ENCODE results near the gene WNT7A.

Gene WNT7A

DNA sequence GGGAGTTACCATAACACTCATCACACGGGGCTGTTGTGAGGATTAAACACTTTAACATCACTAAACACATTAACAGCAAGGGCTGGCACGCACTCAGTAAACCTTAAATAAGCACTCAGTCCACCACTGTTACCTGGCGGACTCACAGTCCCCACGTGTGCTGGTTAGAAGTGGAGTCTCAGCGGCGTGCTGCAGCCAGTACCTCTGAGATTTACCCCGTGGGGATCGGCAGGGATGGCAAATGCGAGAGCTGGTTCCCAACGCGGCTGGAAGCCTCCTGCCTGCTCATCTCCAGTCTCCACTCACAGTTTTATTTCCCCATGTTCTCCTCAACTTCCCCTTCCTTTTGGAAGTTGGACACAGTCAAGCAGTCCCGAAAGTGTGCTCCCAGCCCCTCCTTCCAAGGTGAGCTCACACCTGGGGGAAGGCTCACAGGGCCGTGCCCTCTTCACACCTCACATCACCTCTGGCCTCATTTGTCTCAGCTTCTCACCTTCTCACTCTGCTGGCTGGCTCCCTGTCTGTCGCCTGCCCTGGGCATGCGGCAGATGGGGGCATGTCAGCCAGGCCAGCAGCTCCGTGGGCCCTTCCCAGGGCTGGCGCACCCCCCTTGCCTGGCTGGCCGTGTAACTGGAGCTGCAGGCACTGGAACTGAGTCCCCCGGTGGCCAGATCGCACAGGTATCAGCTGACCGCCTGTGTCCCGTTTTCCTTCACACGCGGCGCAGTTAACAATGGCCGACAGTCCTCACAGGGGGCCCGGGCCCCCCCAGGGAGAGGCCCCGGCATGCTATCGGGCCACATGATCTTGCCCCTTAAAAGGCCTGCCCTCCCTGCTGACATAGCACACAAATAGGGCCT, 87.1 kb downstream of the WNT7A start:
- no peak overlapping the region for H3K27ac ChIP-seq (ENCODE audit: low read depth, low read length)

DNA sequence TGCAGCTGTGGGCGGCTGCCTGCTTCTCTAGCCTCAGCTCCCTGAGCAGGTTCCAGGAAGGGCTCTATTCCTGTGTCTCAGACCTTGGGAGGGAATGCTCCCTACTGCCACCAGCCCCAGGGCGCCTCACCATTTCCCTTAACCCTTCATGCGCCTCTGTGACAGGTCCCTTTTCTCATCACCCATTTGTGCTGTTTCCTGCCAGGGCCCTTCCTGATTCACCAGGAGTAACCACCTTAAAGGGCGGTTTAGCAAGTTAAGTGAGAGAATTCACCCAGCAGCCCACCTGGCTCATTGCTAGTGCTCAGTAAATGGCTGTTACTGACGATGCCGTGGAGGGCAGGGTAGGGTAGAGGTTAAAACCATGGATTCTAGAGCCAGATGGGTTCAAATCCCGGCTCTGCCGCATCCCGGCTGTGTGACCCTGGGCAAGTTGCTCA, 87.8 kb downstream of the WNT7A start:
- H3K36me3 ChIP-seq (ENCODE audit: control insufficient read depth in 5 of 5, insufficient read depth in 5 of 5, low read length in 5 of 5), result no peaks in the 10 kb centered on the region
- H3K27me3 ChIP-seq (ENCODE audit: control insufficient read depth in 5 of 5, insufficient read depth in 4 of 5, low read length in 5 of 5), result peaks cover 4 to 46% (median 39%) of the 10 kb centered on the region in 5 donors
- no peak overlapping the region for H3K27ac ChIP-seq (ENCODE audit: low read depth, low read length)
- no peak overlapping the region for H3K4me3 ChIP-seq (ENCODE audit: low read depth in 1 of 5, low read length in 5 of 5)
- no peaks in the 10 kb centered on the region for H3K4me1 ChIP-seq (ENCODE audit: control insufficient read depth in 5 of 5, insufficient read depth in 5 of 5, low read length in 5 of 5)
- no peak overlapping the region for H3K9ac ChIP-seq (ENCODE audit: low read length in 5 of 5)
- no peaks in the 10 kb centered on the region for H3K9me3 ChIP-seq (ENCODE audit: control insufficient read depth in 5 of 5, low read length in 5 of 5)

More for the DNA sequence above, 87.1 kb downstream of the WNT7A start:
- no peak overlapping the region for H3K9ac ChIP-seq (ENCODE audit: low read length in 5 of 5)
- no peak overlapping the region for H3K4me3 ChIP-seq (ENCODE audit: low read depth in 1 of 5, low read length in 5 of 5)
- H3K9me3 ChIP-seq (ENCODE audit: control insufficient read depth in 5 of 5, low read length in 5 of 5), result no peaks in the 10 kb centered on the region
- H3K4me1 ChIP-seq (ENCODE audit: control insufficient read depth in 5 of 5, insufficient read depth in 5 of 5, low read length in 5 of 5), result no peaks in the 10 kb centered on the region
- H3K36me3 ChIP-seq (ENCODE audit: control insufficient read depth in 5 of 5, insufficient read depth in 5 of 5, low read length in 5 of 5), result no peaks in the 10 kb centered on the region
- H3K27me3 ChIP-seq (ENCODE audit: control insufficient read depth in 5 of 5, insufficient read depth in 4 of 5, low read length in 5 of 5), result peaks cover 1 to 47% (median 32%) of the 10 kb centered on the region in 5 donors

DNA sequence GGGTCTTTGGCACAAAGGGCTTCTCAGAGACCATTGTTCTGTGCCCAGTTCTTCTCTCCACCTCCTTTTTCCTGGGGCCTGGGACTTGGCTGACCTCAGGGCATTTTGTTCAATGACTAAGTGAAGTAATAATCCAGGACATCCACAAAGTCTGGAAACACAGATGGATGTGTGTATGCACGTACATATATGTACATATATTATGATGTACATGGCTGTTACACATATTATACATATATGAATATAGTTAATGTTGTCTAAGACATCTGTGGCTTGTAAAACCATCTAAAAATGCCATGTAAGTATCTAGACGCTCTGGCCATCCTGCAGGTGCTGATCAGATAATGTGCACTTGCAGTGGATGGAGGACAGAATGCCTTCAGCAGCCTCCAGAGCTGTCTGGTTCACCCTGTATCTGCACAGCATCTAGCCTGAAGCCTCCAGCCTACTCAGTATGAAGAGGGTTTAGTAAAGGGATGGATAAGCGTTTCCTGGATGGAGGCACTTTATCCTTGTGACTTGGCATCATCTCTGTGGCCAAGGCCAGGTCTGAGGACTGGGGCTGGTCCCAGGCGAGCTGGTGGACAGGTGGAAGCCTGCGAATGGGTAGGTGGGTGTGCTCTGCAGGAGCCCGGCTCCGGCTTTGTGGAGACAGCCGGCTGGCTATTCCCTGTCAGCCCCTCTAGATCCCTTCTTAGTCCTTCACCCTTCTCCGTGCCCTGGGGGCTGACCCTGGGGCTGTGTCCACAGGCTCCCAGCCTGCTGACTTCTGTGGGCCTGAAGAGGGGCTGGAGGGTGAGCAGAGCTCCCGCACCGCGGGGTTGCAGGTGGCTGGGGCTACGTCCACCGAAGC, 88.4 kb downstream of the WNT7A start:
- Histone ChIP-seq H3K4me1 (ENCODE audit: control insufficient read depth in 5 of 5, insufficient read depth in 5 of 5, low read length in 5 of 5) (no peaks in the 10 kb centered on the region), H3K27me3 (ENCODE audit: control insufficient read depth in 5 of 5, insufficient read depth in 4 of 5, low read length in 5 of 5) (peaks cover 4 to 46% (median 41%) of the 10 kb centered on the region in 5 donors), H3K9me3 (ENCODE audit: control insufficient read depth in 5 of 5, low read length in 5 of 5) (no peaks in the 10 kb centered on the region), H3K27ac (ENCODE audit: low read depth, low read length) (no peak overlapping the region), H3K4me3 (ENCODE audit: low read depth in 1 of 5, low read length in 5 of 5) (no peak overlapping the region), H3K9ac (ENCODE audit: low read length in 5 of 5) (no peak overlapping the region), H3K36me3 (ENCODE audit: control insufficient read depth in 5 of 5, insufficient read depth in 5 of 5, low read length in 5 of 5) (no peaks in the 10 kb centered on the region)

DNA sequence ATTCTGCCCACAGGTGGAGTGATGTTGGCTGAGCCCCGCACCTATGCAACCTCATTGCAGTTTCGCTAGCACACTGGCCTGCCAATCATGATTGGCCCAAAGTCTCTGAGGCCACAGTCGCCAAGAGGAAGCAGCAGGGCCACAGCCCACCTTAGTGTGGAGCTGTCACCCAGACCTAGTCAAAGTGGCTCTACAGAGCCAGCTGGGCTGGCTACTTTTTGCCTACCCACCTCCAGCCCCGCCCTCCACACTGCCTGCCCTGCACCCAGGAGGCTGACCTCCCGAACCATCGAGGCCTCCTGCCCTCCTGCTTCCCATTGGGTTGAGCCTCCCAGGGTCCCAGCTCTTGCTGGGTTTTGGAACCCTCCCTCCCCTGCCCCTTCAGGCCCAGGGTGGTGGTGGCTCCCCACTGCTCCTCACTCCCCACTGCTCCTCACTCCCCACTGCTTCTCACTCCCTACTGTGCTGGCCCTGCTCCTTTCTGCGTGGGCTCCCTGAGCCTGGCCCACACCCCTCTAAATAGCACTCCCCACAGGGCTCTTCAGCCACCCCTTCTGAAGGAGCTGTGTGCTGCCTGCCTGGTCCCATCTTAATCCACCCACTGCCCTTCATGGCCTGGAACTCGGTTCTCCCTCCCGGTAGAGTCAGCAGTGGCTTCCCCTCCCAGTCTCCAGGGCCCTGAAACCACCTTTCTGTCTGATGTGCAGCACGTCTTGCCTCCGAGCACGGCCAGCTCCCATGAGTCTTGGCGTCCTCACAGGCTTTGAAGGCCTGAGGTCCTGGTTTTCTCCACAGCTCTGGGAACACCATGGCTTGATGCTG, 89.3 kb downstream of the WNT7A start:
- Histone ChIP-seq H3K9ac (ENCODE audit: low read length in 5 of 5) (no peak overlapping the region), H3K27ac (ENCODE audit: low read depth, low read length) (no peak overlapping the region), H3K27me3 (ENCODE audit: control insufficient read depth in 5 of 5, insufficient read depth in 4 of 5, low read length in 5 of 5) (peaks cover 7 to 47% (median 40%) of the 10 kb centered on the region in 5 donors), H3K4me3 (ENCODE audit: low read depth in 1 of 5, low read length in 5 of 5) (no peak overlapping the region), H3K4me1 (ENCODE audit: control insufficient read depth in 5 of 5, insufficient read depth in 5 of 5, low read length in 5 of 5) (no peaks in the 10 kb centered on the region), H3K36me3 (ENCODE audit: control insufficient read depth in 5 of 5, insufficient read depth in 5 of 5, low read length in 5 of 5) (no peaks in the 10 kb centered on the region), H3K9me3 (ENCODE audit: control insufficient read depth in 5 of 5, low read length in 5 of 5) (no peaks in the 10 kb centered on the region)

DNA sequence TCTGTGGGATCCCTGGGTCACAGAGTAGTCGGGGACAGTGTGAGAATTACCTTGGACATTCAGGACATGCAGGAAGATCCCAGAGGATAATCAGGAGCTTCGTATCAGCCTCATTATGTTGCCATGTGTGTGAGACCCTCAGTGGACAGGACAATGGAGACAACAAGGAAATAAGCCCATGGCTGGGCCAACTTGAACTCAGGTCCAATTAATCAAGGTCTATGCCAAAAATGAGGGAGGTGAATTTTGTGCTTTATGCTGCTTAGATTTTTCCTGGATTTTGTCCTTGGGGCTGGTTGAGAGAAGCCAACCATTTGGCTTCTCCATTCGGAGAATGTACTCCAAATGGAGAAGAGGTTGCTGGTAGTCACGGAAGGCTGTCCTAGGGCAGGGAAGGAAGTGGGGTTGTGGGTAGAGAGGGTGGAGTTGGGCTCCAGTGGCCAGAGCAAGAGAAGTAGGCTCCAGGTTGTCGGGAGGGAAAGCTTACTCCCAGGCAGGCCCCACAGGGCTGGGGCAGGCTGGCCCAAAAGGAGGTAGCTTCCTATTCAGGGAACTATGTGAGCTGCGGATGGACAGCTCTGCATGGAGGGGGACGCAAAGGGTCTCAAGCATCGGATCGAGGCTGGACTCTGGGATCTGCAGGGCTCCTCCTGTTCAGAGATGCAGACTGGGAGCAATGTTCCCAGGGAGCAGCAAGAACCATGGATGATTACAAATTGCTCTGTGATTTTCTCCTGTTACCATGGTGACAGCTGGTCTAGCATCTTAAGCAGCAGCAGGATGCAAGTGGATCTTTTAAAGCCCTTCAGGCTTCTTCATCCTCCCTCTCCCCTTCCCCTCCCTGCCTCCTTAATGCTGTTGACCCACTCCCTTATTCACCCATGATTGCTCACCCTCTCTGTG, 91.1 kb downstream of the WNT7A start:
- H3K4me3 ChIP-seq (ENCODE audit: low read depth in 1 of 5, low read length in 5 of 5), result no peak overlapping the region
- no peaks in the 10 kb centered on the region for H3K36me3 ChIP-seq (ENCODE audit: control insufficient read depth in 5 of 5, insufficient read depth in 5 of 5, low read length in 5 of 5)
- H3K9ac ChIP-seq (ENCODE audit: low read length in 5 of 5), result no peak overlapping the region
- no peaks in the 10 kb centered on the region for H3K4me1 ChIP-seq (ENCODE audit: control insufficient read depth in 5 of 5, insufficient read depth in 5 of 5, low read length in 5 of 5)
- no peaks in the 10 kb centered on the region for H3K9me3 ChIP-seq (ENCODE audit: control insufficient read depth in 5 of 5, low read length in 5 of 5)
- H3K27ac ChIP-seq (ENCODE audit: low read depth, low read length), result no peak overlapping the region
- H3K27me3 ChIP-seq (ENCODE audit: control insufficient read depth in 5 of 5, insufficient read depth in 4 of 5, low read length in 5 of 5), result peaks cover 7 to 47% (median 38%) of the 10 kb centered on the region in 5 donors

DNA sequence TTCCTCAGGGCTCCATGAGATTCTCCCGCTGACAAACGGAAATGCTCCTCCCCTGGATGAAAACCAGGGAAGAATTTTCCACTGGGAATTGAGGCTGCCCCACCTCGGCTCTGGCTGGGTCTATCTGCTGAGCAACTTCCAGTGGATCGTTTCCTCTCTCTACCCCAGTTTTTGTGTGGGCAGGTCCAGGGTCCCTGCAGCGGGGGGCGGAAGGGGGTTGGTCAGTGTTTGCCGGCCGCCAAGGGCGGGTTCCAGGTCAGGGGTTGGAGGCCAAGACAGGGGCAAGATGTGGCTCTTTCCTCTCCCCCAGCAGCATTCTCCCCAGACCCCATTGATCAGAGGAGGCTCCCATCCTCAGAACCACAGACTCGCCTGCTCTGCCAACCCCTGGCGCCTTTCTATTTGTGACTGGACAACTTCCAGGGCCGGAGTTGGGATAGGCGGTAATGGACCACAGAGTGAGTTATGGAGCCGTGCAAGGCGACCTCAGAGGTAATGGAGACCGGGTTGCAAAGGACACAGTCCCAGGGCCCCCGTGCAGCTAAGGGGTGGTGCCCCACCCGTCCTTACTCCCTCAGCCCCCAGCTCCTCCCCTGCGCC, 92.2 kb downstream of the WNT7A start:
- Histone ChIP-seq H3K4me1 (ENCODE audit: control insufficient read depth in 5 of 5, insufficient read depth in 5 of 5, low read length in 5 of 5) (peaks cover 0 to 6% (median 0%) of the 10 kb centered on the region in 5 donors), H3K4me3 (ENCODE audit: low read depth in 1 of 5, low read length in 5 of 5) (no peak overlapping the region), H3K27ac (ENCODE audit: low read depth, low read length) (no peak overlapping the region), H3K9ac (ENCODE audit: low read length in 5 of 5) (no peak overlapping the region), H3K9me3 (ENCODE audit: control insufficient read depth in 5 of 5, low read length in 5 of 5) (no peaks in the 10 kb centered on the region), H3K27me3 (ENCODE audit: control insufficient read depth in 5 of 5, insufficient read depth in 4 of 5, low read length in 5 of 5) (peaks cover 7 to 42% (median 27%) of the 10 kb centered on the region in 5 donors), H3K36me3 (ENCODE audit: control insufficient read depth in 5 of 5, insufficient read depth in 5 of 5, low read length in 5 of 5) (no peaks in the 10 kb centered on the region)

DNA sequence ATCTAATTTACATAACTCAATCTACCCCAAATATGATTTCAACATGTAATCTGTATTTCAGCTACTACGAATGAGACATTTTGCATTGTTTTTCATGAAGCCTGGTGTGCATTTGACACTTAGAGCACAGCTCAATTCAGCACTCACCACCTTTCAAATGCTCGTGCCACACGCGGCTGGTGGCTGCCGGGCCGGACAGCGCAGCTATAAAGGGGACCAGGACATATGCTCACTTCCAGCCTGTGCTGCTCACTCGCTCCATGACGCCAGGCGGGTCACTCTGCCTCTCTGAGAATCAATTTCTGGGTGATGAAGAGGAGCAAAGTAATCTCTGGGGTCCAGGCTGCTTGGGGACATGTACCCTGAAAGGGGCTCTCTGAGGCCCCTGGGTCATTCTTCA, 93.1 kb downstream of the WNT7A start:
- no peaks in the 10 kb centered on the region for H3K36me3 ChIP-seq (ENCODE audit: control insufficient read depth in 5 of 5, insufficient read depth in 5 of 5, low read length in 5 of 5)
- H3K27ac ChIP-seq (ENCODE audit: low read depth, low read length), result no peak overlapping the region
- H3K27me3 ChIP-seq (ENCODE audit: control insufficient read depth in 5 of 5, insufficient read depth in 4 of 5, low read length in 5 of 5), result peaks cover 9 to 34% (median 22%) of the 10 kb centered on the region in 5 donors
- no peak overlapping the region for H3K4me3 ChIP-seq (ENCODE audit: low read depth in 1 of 5, low read length in 5 of 5)
- H3K9me3 ChIP-seq (ENCODE audit: control insufficient read depth in 5 of 5, low read length in 5 of 5), result no peaks in the 10 kb centered on the region
- H3K4me1 ChIP-seq (ENCODE audit: control insufficient read depth in 5 of 5, insufficient read depth in 5 of 5, low read length in 5 of 5), result peaks cover 0 to 14% (median 2%) of the 10 kb centered on the region in 5 donors
- no peak overlapping the region for H3K9ac ChIP-seq (ENCODE audit: low read length in 5 of 5)

DNA sequence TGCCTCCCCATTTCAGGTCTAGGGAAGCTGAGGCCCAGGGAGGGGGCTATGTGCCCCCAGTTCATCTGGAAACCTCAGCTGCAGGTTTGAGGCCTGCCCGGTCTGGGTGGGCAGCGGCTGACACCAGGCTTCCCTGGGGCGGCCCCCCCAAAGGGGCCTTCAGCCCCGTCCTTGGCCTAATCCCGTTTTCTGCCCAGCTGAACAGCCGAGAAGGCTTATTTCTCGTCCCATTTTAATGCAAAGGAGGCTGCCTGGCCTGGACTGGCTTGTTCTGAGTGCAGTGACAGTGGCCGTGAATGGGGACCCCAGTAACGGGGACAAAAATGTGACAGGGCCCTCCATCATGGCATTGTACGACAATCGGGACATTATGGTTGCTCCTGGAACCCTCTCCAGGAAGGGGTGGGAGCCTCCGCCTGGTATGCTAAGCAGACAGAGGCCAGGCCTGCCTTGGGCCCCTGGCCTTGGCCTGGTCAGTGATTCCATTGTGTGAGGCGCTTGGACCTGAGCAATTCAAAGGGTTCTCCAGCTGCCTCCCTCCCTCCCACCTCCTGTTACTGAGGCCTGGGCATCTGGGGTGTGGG, 93.9 kb downstream of the WNT7A start:
- Histone ChIP-seq H3K9ac (ENCODE audit: low read length in 5 of 5) (no peak overlapping the region), H3K9me3 (ENCODE audit: control insufficient read depth in 5 of 5, low read length in 5 of 5) (no peaks in the 10 kb centered on the region), H3K27me3 (ENCODE audit: control insufficient read depth in 5 of 5, insufficient read depth in 4 of 5, low read length in 5 of 5) (peaks cover 16 to 37% (median 24%) of the 10 kb centered on the region in 5 donors), H3K4me3 (ENCODE audit: low read depth in 1 of 5, low read length in 5 of 5) (no peak overlapping the region), H3K4me1 (ENCODE audit: control insufficient read depth in 5 of 5, insufficient read depth in 5 of 5, low read length in 5 of 5) (peaks cover 0 to 16% (median 2%) of the 10 kb centered on the region in 5 donors), H3K36me3 (ENCODE audit: control insufficient read depth in 5 of 5, insufficient read depth in 5 of 5, low read length in 5 of 5) (no peaks in the 10 kb centered on the region), H3K27ac (ENCODE audit: low read depth, low read length) (no peak overlapping the region)
